CD8-positive, alpha-beta memory T cell (primary cell): ENCODE measurements around the gene PTPRS. TPM values are rescaled to one million over a fixed set of nuclear protein-coding genes. Genes with fewer than 3 reads are reported as not detected.

Source experiments
- CTCF ChIA-PET: fragments of 350-600 bp; sonication (Branson Sonifier 250); formaldehyde crosslinking; loops from one replicate; lab custom pipeline; 2021; ENCODE audit warnings: antibody characterized with exemption; lab: Charles Lee
- POLR2A ChIA-PET: fragments of 350-600 bp; sonication (Branson Sonifier 250); formaldehyde crosslinking; loops from one replicate; lab custom pipeline; 2021; ENCODE audit warnings: antibody characterized with exemption; lab: Charles Lee
- DNase-seq, 5 donors: peaks; one replicate each; pipeline versions ENCODE4 v3.0.0 to v3.0.0-alpha.2; 2020 to 2022; ENCODE audit warnings: mixed read lengths in 1 of 5
- H3K27ac ChIP-seq: one replicate; pipeline ENCODE4 v1.7.0; 2013; ENCODE audit warnings: low read depth, mild to moderate bottlenecking, low read length, moderate library complexity
- H3K27me3 ChIP-seq: 2 replicates; pipeline ENCODE4 v1.7.0; 2013; ENCODE audit warnings: low read length, mild to moderate bottlenecking; ENCODE audit not compliant: insufficient read depth, poor library complexity, severe bottlenecking
- H3K36me3 ChIP-seq: 2 replicates; pipeline ENCODE4 v1.7.0; 2013; ENCODE audit warnings: mild to moderate bottlenecking, low read length, moderate library complexity; ENCODE audit not compliant: insufficient read depth
- H3K4me1 ChIP-seq: 2 replicates; pipeline ENCODE4 v1.7.0; 2013; ENCODE audit warnings: mild to moderate bottlenecking, low read length, moderate library complexity; ENCODE audit not compliant: insufficient read depth
- H3K4me3 ChIP-seq: 2 replicates; pipeline ENCODE4 v1.7.0; 2013; ENCODE audit warnings: mild to moderate bottlenecking, low read length
- H3K9me3 ChIP-seq: 2 replicates; pipeline ENCODE4 v1.7.0; 2013; ENCODE audit warnings: mild to moderate bottlenecking, low read length
- H3K27ac Mint-ChIP-seq, 8 donors: one replicate each; pipeline ENCODE4 v1.8.0; 2020 to 2021; ENCODE audit warnings: mixed read lengths in 8 of 8, mild to moderate bottlenecking in 6 of 8, inconsistent platforms in 3 of 8, moderate library complexity in 3 of 8
- H3K27me3 Mint-ChIP-seq, 2 donors: one replicate each; pipeline ENCODE4 v1.8.0; 2020 to 2021; ENCODE audit warnings: mixed read lengths in 2 of 2, mild to moderate bottlenecking in 1 of 2, moderate library complexity in 1 of 2
- H3K36me3 Mint-ChIP-seq, 3 donors: one replicate each; pipeline ENCODE4 v1.8.0; 2020 to 2021; ENCODE audit warnings: mixed read lengths in 3 of 3, inconsistent platforms in 1 of 3, mild to moderate bottlenecking in 1 of 3
- H3K4me1 Mint-ChIP-seq, 3 donors: one replicate each; pipeline ENCODE4 v1.8.0; 2020 to 2021; ENCODE audit warnings: mixed read lengths in 3 of 3, inconsistent platforms in 1 of 3, mild to moderate bottlenecking in 1 of 3
- H3K4me3 Mint-ChIP-seq, 7 donors: one replicate each; pipeline ENCODE4 v1.8.0; 2020 to 2021; ENCODE audit warnings: mixed read lengths in 7 of 7, mild to moderate bottlenecking in 6 of 7, moderate library complexity in 4 of 7, inconsistent platforms in 2 of 7
- H3K9me3 Mint-ChIP-seq, 5 donors: one replicate each; pipeline ENCODE4 v1.8.0; 2020 to 2022; ENCODE audit warnings: mixed read lengths in 5 of 5, mild to moderate bottlenecking in 3 of 5, moderate library complexity in 2 of 5, inconsistent platforms in 1 of 5
- polyA plus RNA-seq: library from polyadenylated mRNA; unstranded; fragments of 300-500 nt; fragmentation: Illumina TruSeq; gene quantifications from one replicate; pipeline ENCODE4 v1.2.3, GENCODE V29; 2021
- total RNA-seq, 2 experiments: library from RNA; stranded (reverse); gene quantifications; one replicate each; pipeline ENCODE4 v1.2.3, GENCODE V29; 2021

Gene PTPRS
- total and polyA plus RNA-seq, 3 experiments from 2014 or later: 0.22 to 0.31 (median 0.30) TPM

- H3K27ac Mint-ChIP-seq: no peak overlapping the region
- DNase-seq: peak in 1 of 5 donors; percentile 11
- Histone ChIP-seq H3K27ac (no peak overlapping the region), H3K36me3 (no peaks in the 10 kb centered on the region), H3K27me3 (peaks cover 32% of the 10 kb centered on the region), H3K4me1 (peaks cover 10% of the 10 kb centered on the region), H3K4me3 (no peak overlapping the region), H3K9me3 (no peaks in the 10 kb centered on the region)
- H3K9me3 Mint-ChIP-seq: peaks cover 0 to 8% (median 0%) of the 10 kb centered on the region in 5 donors
- H3K4me1 Mint-ChIP-seq: peaks cover 11 to 34% (median 16%) of the 10 kb centered on the region in 3 donors
- H3K27me3 Mint-ChIP-seq: peaks cover 46 to 58% of the 10 kb centered on the region in 2 donors
- CTCF ChIA-PET: no interaction called here
- H3K36me3 Mint-ChIP-seq: no peaks in the 10 kb centered on the region
- peak overlapping the region in 5 of 7 donors; percentile 51 to 82 (median 56) for H3K4me3 Mint-ChIP-seq
- POLR2A ChIA-PET: no interaction called here
Observed at GRCh38 chr19:5339950-5340636, 519 bp downstream of the PTPRS start.

GRCh38 chr19:5339198-5339949 lies 1.2 kb downstream of the PTPRS start:
- H3K27ac ChIP-seq: no peak overlapping the region
- peaks cover 49 to 62% of the 10 kb centered on the region in 2 donors for H3K27me3 Mint-ChIP-seq
- ChIA-PET POLR2A (no interaction called here), CTCF (no interaction called here)
- H3K36me3 Mint-ChIP-seq: no peaks in the 10 kb centered on the region
- peak overlapping the region; percentile 51 to 87 (median 74) for H3K4me3 Mint-ChIP-seq
- peaks cover 11 to 35% (median 16%) of the 10 kb centered on the region in 3 donors for H3K4me1 Mint-ChIP-seq
- peak overlapping the region in 3 of 8 donors; percentile 36 to 96 (median 75) for H3K27ac Mint-ChIP-seq
- peaks cover 0 to 8% (median 0%) of the 10 kb centered on the region in 5 donors for H3K9me3 Mint-ChIP-seq
- no peaks in the 10 kb centered on the region for H3K36me3 ChIP-seq
- H3K27me3 ChIP-seq: peaks cover 40% of the 10 kb centered on the region
- no peaks in the 10 kb centered on the region for H3K9me3 ChIP-seq
- H3K4me1 ChIP-seq: peaks cover 10% of the 10 kb centered on the region
- H3K4me3 ChIP-seq: no peak overlapping the region
- DNase-seq: peak in 1 of 5 donors; percentile 12

GRCh38 chr19:5338656-5339197 lies 1.9 kb downstream of the PTPRS start:
- POLR2A ChIA-PET: no interaction called here
- no peak overlapping the region for H3K27ac ChIP-seq
- H3K36me3 ChIP-seq: no peaks in the 10 kb centered on the region
- peaks cover 40% of the 10 kb centered on the region for H3K27me3 ChIP-seq
- no peaks in the 10 kb centered on the region for H3K36me3 Mint-ChIP-seq
- no peak for DNase-seq
- H3K27me3 Mint-ChIP-seq: peaks cover 52 to 64% of the 10 kb centered on the region in 2 donors
- peaks cover 0 to 8% (median 0%) of the 10 kb centered on the region in 5 donors for H3K9me3 Mint-ChIP-seq
- no peak overlapping the region for H3K4me3 ChIP-seq
- CTCF ChIA-PET: no interaction called here
- H3K9me3 ChIP-seq: no peaks in the 10 kb centered on the region
- H3K4me1 ChIP-seq: peaks cover 10% of the 10 kb centered on the region
- peak overlapping the region in 2 of 8 donors; percentile 32 to 96 for H3K27ac Mint-ChIP-seq
- H3K4me3 Mint-ChIP-seq: peak overlapping the region; percentile 51 to 87 (median 74)
- H3K4me1 Mint-ChIP-seq: peaks cover 11 to 35% (median 16%) of the 10 kb centered on the region in 3 donors

DNA sequence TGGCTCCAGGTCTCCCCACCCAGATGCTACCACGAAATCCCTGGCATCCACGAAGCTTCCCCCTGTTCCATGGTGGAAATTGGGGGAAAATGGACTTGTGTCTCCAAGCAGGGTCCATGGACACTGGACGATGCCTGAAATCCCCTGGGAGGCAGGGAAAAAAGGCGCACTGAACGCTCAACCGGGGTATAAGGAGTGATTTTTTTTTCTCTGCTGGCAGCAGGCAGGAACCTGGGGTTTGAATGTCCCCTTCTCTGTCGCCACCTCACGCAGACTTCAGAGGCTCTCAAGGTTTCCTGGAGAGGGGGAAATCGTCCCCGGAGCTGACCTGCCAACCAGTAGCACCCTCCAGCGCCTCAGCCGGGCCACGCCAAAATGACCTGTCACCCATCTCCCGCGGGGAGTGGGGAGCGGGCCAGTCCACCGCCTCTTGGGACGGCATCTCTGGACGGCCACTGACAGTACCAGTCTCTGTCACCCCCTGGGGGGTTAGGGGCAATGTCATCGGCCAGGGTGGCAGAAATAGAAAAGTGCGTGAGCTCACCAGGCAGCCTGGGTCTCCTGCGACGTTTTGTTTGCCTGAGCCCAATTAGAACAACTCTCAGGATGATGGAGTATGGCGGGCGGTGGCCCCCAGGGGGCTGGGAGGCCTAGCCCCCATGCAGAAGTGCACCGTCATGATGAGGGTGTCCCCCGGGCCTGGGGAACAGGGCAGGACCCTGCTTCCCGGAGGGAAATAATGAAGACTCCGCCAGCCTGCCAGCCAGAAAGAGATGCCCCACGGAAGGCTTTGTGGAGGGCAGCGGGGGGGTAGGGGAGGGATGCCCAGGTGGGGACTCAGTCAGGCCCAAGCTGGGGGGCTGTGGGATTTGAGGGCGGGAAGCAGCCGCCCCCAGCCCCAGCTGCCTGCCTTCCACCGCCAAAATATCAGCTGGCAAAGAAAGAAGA lies 2.6 kb downstream of the PTPRS start:
- no peaks in the 10 kb centered on the region for H3K36me3 ChIP-seq
- CTCF ChIA-PET: no interaction called here
- Mint-ChIP-seq H3K27me3 (peaks cover 55 to 67% of the 10 kb centered on the region in 2 donors), H3K9me3 (peaks cover 0 to 8% (median 0%) of the 10 kb centered on the region in 5 donors), H3K4me1 (peaks cover 11 to 35% (median 16%) of the 10 kb centered on the region in 3 donors), H3K4me3 (peak overlapping the region in 2 of 7 donors; percentile 32 to 44), H3K27ac (peak overlapping the region in 1 of 8 donors; percentile 50), H3K36me3 (no peaks in the 10 kb centered on the region)
- peaks cover 40% of the 10 kb centered on the region for H3K27me3 ChIP-seq
- H3K4me3 ChIP-seq: no peak overlapping the region
- peaks cover 10% of the 10 kb centered on the region for H3K4me1 ChIP-seq
- no peak overlapping the region for H3K27ac ChIP-seq
- DNase-seq: no peak
- POLR2A ChIA-PET: no interaction called here
- no peaks in the 10 kb centered on the region for H3K9me3 ChIP-seq

DNA sequence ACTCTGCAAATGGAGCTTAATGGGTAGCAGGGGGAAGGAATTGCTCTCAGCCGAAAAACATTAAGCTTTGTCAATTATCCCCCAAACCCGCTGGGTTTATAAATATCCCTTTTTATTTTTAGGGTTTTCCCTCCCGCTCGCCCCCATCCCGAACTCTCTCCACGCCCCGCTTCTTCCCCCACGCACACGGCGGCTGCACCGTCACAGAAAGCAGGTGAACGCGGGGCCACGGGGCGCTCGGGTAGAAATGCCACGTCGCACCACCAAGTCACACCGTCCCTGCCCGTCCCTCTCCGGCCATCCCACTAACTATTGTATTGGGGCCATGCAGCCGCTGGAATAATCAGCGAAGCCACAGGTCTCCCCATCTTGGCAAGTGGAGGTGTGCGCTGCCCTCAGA lies 3.5 kb downstream of the PTPRS start:
- H3K4me1 Mint-ChIP-seq: peaks cover 11 to 35% (median 16%) of the 10 kb centered on the region in 3 donors
- ChIA-PET CTCF (no interaction called here), POLR2A (no interaction called here)
- Histone ChIP-seq H3K36me3 (no peaks in the 10 kb centered on the region), H3K4me3 (no peak overlapping the region), H3K27ac (no peak overlapping the region), H3K4me1 (peaks cover 10% of the 10 kb centered on the region), H3K9me3 (no peaks in the 10 kb centered on the region), H3K27me3 (peaks cover 40% of the 10 kb centered on the region)
- H3K9me3 Mint-ChIP-seq: peaks cover 0 to 4% (median 0%) of the 10 kb centered on the region in 5 donors
- peaks cover 59 to 64% of the 10 kb centered on the region in 2 donors for H3K27me3 Mint-ChIP-seq
- peak overlapping the region in 1 of 7 donors; percentile 4 for H3K4me3 Mint-ChIP-seq
- DNase-seq: no peak
- H3K27ac Mint-ChIP-seq: no peak overlapping the region
- no peaks in the 10 kb centered on the region for H3K36me3 Mint-ChIP-seq

DNA sequence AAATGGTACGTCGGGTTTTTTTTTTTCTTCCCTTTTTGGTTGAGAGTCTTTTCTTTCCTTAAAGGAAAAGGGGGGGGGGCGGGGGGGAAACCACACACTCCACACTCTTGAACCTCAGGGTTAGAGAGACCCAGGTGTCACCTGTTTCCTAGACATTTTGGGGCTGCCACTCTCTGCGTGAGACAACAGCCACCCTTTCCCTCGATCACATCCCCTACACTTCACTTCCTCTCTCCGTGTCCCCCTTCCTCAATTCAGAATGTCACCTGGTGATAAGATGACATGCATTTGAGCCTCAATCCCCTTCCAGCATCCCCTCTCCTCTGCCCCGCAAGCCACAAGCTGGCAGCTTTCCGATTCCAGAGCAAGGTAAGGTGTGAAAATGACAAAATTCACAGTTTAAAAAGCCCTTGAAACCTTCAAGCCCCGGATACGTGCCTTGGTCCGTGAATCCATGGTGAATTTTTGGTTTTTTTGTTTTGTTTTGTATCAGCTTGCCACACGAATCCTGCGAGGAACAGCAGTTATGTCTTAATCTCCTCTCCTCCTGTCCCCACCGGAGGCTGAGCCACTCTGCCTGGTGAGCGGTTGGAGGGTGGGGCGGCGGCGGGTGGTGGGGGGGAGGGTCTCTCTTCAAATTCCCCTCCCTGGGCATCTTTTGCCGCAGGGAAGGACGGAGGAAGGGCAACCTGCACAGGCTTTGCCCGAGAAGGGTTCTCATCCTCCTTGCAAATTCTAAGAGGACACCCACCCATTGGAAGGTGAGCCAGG lies 4.2 kb downstream of the PTPRS start:
- H3K27me3 ChIP-seq: peaks cover 40% of the 10 kb centered on the region

GRCh38 chr19:5335593-5335992 lies 5.0 kb downstream of the PTPRS start:
- Histone ChIP-seq H3K4me3 (no peak overlapping the region), H3K4me1 (peaks cover 10% of the 10 kb centered on the region), H3K27ac (no peak overlapping the region), H3K36me3 (no peaks in the 10 kb centered on the region), H3K9me3 (no peaks in the 10 kb centered on the region), H3K27me3 (peaks cover 40% of the 10 kb centered on the region)
- Mint-ChIP-seq H3K4me3 (no peak overlapping the region), H3K27ac (no peak overlapping the region), H3K4me1 (peaks cover 11 to 27% (median 11%) of the 10 kb centered on the region in 3 donors), H3K9me3 (peaks cover 0 to 4% (median 0%) of the 10 kb centered on the region in 5 donors), H3K27me3 (peaks cover 53 to 55% of the 10 kb centered on the region in 2 donors), H3K36me3 (no peaks in the 10 kb centered on the region)
- ChIA-PET POLR2A (no interaction called here), CTCF (no interaction called here)
- DNase-seq: no peak

More for the DNA sequence above, 4.2 kb downstream of the PTPRS start:
- Mint-ChIP-seq H3K36me3 (no peaks in the 10 kb centered on the region), H3K27ac (peak overlapping the region in 2 of 8 donors; percentile 65 to 72), H3K9me3 (peaks cover 0 to 4% (median 0%) of the 10 kb centered on the region in 5 donors), H3K4me1 (peaks cover 11 to 32% (median 13%) of the 10 kb centered on the region in 3 donors), H3K4me3 (peak overlapping the region in 1 of 7 donors; percentile 60), H3K27me3 (peaks cover 56 to 57% of the 10 kb centered on the region in 2 donors)
- peaks cover 10% of the 10 kb centered on the region for H3K4me1 ChIP-seq
- H3K36me3 ChIP-seq: no peaks in the 10 kb centered on the region
- H3K9me3 ChIP-seq: no peaks in the 10 kb centered on the region
- ChIA-PET CTCF (no interaction called here), POLR2A (no interaction called here)
- H3K27ac ChIP-seq: no peak overlapping the region
- DNase-seq: no peak
- no peak overlapping the region for H3K4me3 ChIP-seq
